Myocyte (in vitro differentiated cells): ENCODE measurements around the gene CASZ1. TPM values are rescaled to one million over a fixed set of nuclear protein-coding genes. Genes with fewer than 3 reads are reported as not detected.

Experiments
- DNase-seq: peaks from one replicate; pipeline ENCODE4 v3.0.0-alpha.2; 2012; ENCODE audit warnings: low read depth
- total RNA-seq: library from RNA; depleted of rRNA; stranded (reverse); fragments of >200 nt; gene quantifications from 2 replicates; pipeline ENCODE4 v1.2.3, GENCODE V29; 2014

The CASZ1 gene
- total RNA-seq, 1 donor from 2014 or later = 11.6 TPM

GRCh38 chr1:10774615-10775310, 21.7 kb downstream of the CASZ1 start:
- DNase-seq = peak; percentile 38

DNA sequence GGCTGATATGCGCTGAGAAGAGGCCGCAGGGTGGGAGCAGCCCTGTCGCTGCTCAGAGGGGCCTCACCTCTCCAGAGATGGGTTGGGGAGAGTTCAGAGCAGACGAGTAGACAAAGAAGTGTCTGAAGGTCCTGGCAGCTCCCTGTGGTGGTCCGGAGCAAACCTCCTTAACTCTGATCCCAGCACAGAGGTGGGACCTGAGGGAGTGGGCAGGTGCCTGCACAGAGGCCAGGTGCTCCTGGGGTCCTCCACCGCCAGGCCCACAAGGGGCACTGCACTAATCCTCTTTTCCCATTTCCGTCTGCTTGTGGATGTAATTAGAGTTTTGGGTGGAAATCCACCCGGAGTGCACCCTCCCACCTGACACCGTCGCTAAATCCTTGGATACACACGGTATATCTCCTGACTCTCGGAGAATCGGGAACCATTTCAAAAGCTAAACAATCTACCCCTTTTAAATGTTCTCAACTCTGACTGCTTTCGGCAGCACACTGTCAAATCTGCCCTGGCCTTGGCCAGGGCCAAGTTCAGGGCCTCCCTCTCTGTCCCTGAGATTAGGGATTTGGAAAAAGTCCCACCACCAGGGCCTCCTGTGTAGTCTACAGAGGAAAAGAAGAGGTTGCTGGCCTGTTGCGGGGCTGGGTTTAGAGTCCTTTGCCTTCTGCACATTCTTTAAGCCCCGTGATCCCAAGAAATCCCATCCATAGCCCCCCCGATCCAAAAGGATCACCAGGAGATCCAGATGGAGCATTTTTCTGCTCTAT, 22.4 kb downstream of the CASZ1 start:
- DNase-seq = no peak

- DNase-seq = peak; percentile 41
Observed at GRCh38 chr1:10773376-10773775, 23.1 kb downstream of the CASZ1 start.

GRCh38 chr1:10772711-10773110, 23.7 kb downstream of the CASZ1 start:
- DNase-seq = no peak

DNA sequence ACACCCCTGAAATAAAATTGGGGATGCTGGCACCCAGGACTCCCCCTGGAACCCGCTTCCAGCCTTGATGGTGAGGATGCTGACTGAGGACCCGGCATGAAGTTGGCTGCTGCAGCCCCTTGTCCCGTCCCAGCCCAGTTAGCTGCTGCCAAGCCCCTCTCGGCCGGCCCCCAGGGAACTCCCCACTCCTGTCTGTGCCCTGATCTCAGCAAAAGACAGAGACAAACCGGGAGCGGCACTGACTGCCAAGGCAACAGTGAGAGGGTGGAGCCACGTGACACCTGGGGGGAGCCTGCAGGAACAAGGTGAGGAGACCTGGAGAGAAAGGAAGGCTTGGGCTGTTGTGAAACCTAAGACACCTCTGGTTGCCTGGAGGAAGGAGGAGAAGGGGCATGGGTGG, 24.7 kb downstream of the CASZ1 start:
- no peak for DNase-seq

GRCh38 chr1:10768552-10768951, 27.9 kb downstream of the CASZ1 start:
- DNase-seq = no peak

GRCh38 chr1:10767282-10767681, 29.2 kb downstream of the CASZ1 start:
- DNase-seq = no peak

DNA sequence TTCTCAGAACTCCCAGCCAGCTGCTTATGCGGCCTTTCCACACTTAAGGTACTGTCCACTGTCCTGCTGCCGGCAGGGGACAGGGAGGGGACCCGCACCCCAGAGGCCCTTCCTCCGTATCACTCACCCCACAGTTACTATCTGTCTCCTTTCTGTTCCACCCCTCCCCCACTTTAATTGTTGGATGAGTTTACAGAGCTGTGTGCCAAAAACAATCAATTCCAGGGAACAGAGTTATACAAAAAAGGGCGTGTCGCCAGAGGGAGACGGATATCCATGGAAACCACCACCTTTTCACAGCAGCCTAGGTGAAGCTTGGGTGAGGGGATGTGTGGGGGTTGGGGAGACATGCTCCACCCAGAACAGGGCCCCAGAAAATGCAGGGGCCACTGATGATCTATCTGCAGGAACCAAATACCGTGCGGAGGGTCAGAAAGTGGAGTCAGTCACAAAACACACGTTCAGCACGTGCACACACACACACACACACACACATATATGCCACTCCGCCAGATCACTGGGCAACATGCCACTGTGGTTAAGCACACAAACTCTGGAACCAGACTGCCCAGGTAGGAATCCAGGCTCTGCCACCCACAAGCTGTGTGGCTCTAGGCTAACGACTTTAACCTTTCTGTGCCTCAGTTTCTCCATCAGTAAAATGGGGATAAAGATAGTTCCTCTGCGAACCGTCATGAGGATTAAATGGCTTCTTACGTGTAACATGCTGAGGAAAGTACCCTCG, 30.5 kb downstream of the CASZ1 start:
- no peak for DNase-seq

DNA sequence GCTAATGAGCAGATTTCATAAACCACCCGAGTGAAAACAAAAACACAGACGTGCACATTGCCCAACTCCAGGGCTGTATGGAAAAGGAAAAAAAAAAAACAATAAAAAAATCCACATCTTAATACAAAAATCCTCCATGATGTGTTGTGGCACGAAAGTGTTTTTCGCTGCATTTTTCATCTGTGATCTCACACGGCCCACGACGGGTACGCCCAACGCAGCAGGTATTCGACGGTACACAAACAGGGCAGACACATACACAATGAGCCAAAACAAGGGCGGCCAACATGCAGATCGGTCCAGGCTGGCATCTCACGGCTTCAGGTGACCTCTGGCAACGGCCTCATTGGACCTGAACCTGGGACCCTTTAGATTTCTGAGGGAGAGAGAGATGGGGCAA, 31.1 kb downstream of the CASZ1 start:
- no peak for DNase-seq

GRCh38 chr1:10764296-10764798, 32.1 kb downstream of the CASZ1 start:
- DNase-seq = no peak

GRCh38 chr1:10762875-10763274, 33.6 kb downstream of the CASZ1 start:
- no peak for DNase-seq

GRCh38 chr1:10762153-10762523, 34.3 kb downstream of the CASZ1 start:
- no peak for DNase-seq

GRCh38 chr1:10761503-10762152, 34.8 kb downstream of the CASZ1 start:
- DNase-seq = no peak

GRCh38 chr1:10760566-10761502, 35.6 kb downstream of the CASZ1 start:
- DNase-seq = peak; percentile 69

- DNase-seq = no peak
Observed at GRCh38 chr1:10759413-10760200, 36.8 kb downstream of the CASZ1 start.

- DNase-seq = no peak
Observed at GRCh38 chr1:10756842-10757241, 39.6 kb downstream of the CASZ1 start.

DNA sequence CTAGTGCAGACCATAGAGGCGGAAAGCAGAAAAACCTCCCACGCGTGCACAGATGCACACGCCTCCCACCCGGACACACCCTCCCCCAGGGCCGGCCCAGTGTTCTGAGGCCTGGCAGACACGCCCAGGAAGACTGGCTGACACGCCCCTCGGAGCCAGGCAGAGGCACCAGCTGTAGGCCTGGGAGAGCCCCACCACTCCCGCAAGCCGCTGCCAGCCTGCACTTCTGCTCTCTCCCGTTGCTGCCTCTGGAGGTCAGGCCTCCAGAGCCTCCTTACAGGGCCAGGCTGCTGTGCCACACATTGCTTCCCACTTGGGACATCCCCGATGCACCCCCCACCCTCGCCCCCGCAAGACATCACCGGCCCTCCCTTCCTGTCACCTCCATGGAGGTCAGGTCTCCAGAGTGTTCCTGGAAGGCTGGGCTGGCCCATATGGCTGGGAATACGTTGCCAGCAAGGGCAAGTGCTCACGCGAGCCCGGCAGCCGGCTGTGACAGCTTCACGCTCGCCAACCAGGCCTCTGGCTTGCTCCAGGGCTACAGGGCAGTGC, 40.4 kb downstream of the CASZ1 start:
- peak; percentile 86 for DNase-seq

DNA sequence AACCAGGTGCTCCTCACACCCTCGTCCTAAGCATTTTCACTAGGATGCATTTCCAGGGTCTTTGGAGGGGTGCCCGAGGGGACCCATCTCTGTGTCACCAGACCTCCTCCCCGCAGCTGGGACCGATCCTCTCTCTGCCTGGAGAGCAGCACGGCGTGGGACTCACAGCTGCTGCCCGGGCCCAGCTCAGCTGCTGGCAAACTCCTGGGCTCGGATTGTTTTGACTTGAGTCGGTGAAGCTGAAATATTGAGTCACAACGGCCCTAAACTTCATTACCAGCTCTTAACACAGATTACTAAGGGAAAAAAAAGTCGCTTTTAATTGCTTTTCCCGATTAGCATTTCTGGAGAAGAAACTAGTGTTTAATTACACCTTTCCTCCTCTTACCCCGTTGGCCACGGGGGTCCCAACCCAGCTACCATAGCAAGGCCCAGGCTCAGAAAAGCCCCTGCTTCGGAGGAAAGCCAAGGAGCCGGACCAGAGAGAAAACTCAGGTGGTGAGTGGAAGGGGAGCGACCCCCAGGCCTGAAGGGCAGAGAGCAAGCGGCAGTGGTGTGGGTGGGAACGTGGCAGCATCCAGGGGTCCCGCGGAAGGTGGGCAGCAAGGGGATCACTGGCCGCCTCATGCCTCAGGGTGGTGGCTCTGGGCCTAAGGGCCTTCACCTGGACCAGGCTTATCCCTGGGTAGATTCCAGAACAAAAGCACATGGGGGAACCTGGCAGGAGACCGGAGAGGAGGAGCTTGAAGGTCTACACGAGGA, 41.7 kb downstream of the CASZ1 start:
- DNase-seq = peak; percentile 73
